ENCODE results near the gene COLEC12. TPM values are rescaled to one million over a fixed set of nuclear protein-coding genes. Genes with fewer than 3 reads are reported as not detected.

COLEC12 gene
- total RNA-seq, 2 experiments from 2014 or later, result not detected

GRCh38 chr18:438571-438970 lies 61.9 kb downstream of the COLEC12 start:
- Mint-ChIP-seq H3K27ac (no peak overlapping the region), H3K27me3 (peaks cover 1% of the 10 kb centered on the region), H3K4me3 (no peak overlapping the region), H3K9me3 (no peaks in the 10 kb centered on the region), H3K36me3 (no peaks in the 10 kb centered on the region), H3K4me1 (ENCODE audit: low read depth) (no peaks in the 10 kb centered on the region)
- intact Hi-C loops (cut with micrococcal nuclease), result no loop called here
- ChIA-PET CTCF (no interaction called here), POLR2A (no interaction called here)
- DNase-seq, result no peak

DNA sequence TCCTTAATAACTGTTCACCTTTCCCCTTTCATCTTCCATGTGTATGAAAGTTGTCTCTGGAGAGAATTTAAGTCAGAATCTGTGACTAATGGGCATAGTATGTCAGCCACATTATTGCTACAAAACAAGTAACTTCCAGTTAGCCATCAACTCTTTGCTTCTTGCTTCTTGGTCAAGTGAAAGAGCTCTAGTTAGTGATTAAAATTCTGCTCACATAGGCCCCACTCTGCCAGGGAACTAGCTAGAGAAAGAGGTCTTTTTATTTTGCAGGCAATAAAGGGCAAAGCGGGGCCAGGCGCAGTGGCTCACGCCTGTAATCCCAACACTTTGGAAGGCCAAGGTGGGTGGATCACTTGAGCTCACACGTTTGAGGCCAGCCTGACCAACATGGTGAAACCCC lies 64.6 kb downstream of the COLEC12 start:
- POLR2A ChIA-PET, result no interaction called here
- Mint-ChIP-seq H3K27ac (no peak overlapping the region), H3K9me3 (no peaks in the 10 kb centered on the region), H3K4me1 (ENCODE audit: low read depth) (no peaks in the 10 kb centered on the region), H3K36me3 (no peaks in the 10 kb centered on the region), H3K4me3 (no peak overlapping the region), H3K27me3 (peaks cover 1% of the 10 kb centered on the region)
- DNase-seq, result no peak
- CTCF ChIA-PET, result no interaction called here
- intact Hi-C loops (cut with micrococcal nuclease), result no loop called here

DNA sequence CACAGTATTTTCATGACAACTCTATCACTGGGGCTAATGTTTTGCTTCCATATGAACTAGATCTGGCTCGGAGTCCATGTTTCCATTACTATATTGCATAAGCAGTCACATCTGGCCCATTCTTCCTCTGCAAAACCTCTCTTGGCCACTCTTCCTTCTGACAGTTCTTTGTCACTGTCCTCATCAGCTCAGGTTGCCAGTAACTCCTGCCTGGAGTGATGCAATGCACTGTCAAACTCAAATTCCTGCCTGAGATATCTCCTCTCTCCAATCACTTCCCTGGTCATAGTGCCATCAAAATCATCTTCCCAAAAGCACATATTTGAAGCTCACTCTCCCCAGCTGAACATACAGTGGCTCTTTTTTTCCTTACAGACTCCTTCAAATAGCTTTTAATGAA lies 66.1 kb downstream of the COLEC12 start:
- H3K36me3 Mint-ChIP-seq, result no peaks in the 10 kb centered on the region
- no peak overlapping the region for H3K27ac Mint-ChIP-seq
- no peaks in the 10 kb centered on the region for H3K9me3 Mint-ChIP-seq
- no peak overlapping the region for H3K4me3 Mint-ChIP-seq
- peaks cover 1% of the 10 kb centered on the region for H3K27me3 Mint-ChIP-seq
- CTCF ChIA-PET, result no interaction called here
- intact Hi-C loops (cut with micrococcal nuclease), result no loop called here
- POLR2A ChIA-PET, result interaction anchor here (0.7 kb wide), 1 partner anchor 15 kb away, joined by 3 read pairs; no protein-coding TSS in a partner anchor
- no peaks in the 10 kb centered on the region for H3K4me1 Mint-ChIP-seq (ENCODE audit: low read depth)
- no peak for DNase-seq

GRCh38 chr18:433960-434359 lies 66.5 kb downstream of the COLEC12 start:
- ChIA-PET POLR2A (interaction anchor here (0.7 kb wide), 1 partner anchor 16 kb away, joined by 3 read pairs; no protein-coding TSS in a partner anchor), CTCF (no interaction called here)
- Mint-ChIP-seq H3K36me3 (no peaks in the 10 kb centered on the region), H3K9me3 (no peaks in the 10 kb centered on the region), H3K4me3 (no peak overlapping the region), H3K4me1 (ENCODE audit: low read depth) (no peaks in the 10 kb centered on the region), H3K27me3 (peaks cover 1% of the 10 kb centered on the region), H3K27ac (no peak overlapping the region)
- no peak for DNase-seq
- intact Hi-C loops (cut with micrococcal nuclease), result no loop called here

- no peak for DNase-seq
- Mint-ChIP-seq H3K36me3 (no peaks in the 10 kb centered on the region), H3K4me3 (no peak overlapping the region), H3K4me1 (ENCODE audit: low read depth) (no peaks in the 10 kb centered on the region), H3K27ac (no peak overlapping the region), H3K27me3 (peaks cover 1% of the 10 kb centered on the region), H3K9me3 (no peaks in the 10 kb centered on the region)
- CTCF ChIA-PET, result no interaction called here
- intact Hi-C loops (cut with micrococcal nuclease), result no loop called here
- POLR2A ChIA-PET, result no interaction called here
Observed at GRCh38 chr18:433298-433697, 67.2 kb downstream of the COLEC12 start.

- no peak for DNase-seq
- intact Hi-C loops (cut with micrococcal nuclease), result no loop called here
- peaks cover 1% of the 10 kb centered on the region for H3K27me3 Mint-ChIP-seq
- no peak overlapping the region for H3K4me3 Mint-ChIP-seq
- POLR2A ChIA-PET, result no interaction called here
- CTCF ChIA-PET, result no interaction called here
- no peaks in the 10 kb centered on the region for H3K9me3 Mint-ChIP-seq
- no peak overlapping the region for H3K27ac Mint-ChIP-seq
- no peaks in the 10 kb centered on the region for H3K4me1 Mint-ChIP-seq (ENCODE audit: low read depth)
- no peaks in the 10 kb centered on the region for H3K36me3 Mint-ChIP-seq
Observed at GRCh38 chr18:432791-433190, 67.7 kb downstream of the COLEC12 start.

- Mint-ChIP-seq H3K4me1 (ENCODE audit: low read depth) (no peaks in the 10 kb centered on the region), H3K36me3 (no peaks in the 10 kb centered on the region), H3K27ac (no peak overlapping the region), H3K9me3 (no peaks in the 10 kb centered on the region), H3K27me3 (no peaks in the 10 kb centered on the region), H3K4me3 (no peak overlapping the region)
- ChIA-PET CTCF (no interaction called here), POLR2A (no interaction called here)
- intact Hi-C loops (cut with micrococcal nuclease), result no loop called here
- no peak for DNase-seq
Observed at GRCh38 chr18:429030-429429, 71.5 kb downstream of the COLEC12 start.

DNA sequence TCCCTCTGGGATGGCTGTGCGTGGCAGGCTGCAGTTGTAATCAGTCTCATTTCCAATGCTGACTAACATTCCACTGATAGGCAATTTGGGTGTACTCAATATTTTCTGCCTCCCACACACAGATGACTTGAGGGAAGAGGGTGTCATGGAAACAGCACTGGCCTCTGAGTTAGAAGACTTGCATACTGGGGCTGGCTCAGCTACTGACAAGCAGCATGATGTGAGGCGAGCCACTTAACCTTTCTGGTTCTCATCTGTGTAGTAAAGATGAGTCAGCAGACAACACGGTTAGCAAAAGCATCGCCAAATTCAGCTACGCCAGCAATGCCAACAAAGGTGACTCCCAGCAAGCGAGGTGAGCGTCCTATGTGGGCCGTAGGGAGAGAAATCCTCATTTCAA lies 73.5 kb downstream of the COLEC12 start:
- H3K4me1 Mint-ChIP-seq (ENCODE audit: low read depth), result no peaks in the 10 kb centered on the region
- ChIA-PET CTCF (no interaction called here), POLR2A (no interaction called here)
- H3K27me3 Mint-ChIP-seq, result no peaks in the 10 kb centered on the region
- intact Hi-C loops (cut with micrococcal nuclease), result no loop called here
- H3K9me3 Mint-ChIP-seq, result no peaks in the 10 kb centered on the region
- H3K36me3 Mint-ChIP-seq, result no peaks in the 10 kb centered on the region
- DNase-seq, result peak; percentile 16
- no peak overlapping the region for H3K4me3 Mint-ChIP-seq
- H3K27ac Mint-ChIP-seq, result no peak overlapping the region

DNA sequence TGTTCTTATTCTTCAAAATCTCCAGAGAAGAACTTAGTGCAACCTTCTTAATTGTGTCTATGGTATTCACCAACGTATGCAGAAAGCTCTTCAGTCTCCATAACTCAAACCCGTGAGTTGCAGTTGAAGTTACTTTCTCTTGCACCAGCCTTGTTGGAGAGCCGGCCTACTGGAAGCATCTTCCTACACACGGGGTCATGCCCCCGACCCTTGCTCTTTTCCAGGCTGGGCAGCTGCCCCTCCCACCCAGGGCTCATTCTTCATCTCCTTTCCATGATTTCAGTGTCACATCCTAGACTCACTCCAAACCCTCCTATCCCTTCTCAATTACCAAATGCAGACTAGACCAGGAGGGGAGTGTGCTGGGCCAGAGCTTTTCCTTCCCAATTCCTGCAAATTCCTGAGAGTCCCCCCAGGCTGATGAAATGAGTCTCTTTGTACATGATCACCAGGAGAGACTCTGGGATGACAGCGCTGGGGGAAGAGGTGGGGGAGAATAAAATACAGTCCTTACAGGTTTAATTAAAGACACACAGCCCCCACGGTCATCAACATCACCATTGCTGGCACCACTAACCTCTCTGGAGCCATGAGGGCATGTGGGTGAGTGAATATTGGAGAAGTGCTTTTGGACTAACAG lies 75.3 kb downstream of the COLEC12 start:
- DNase-seq, result no peak
- Mint-ChIP-seq H3K4me1 (ENCODE audit: low read depth) (no peaks in the 10 kb centered on the region), H3K27me3 (peaks cover 5% of the 10 kb centered on the region), H3K27ac (no peak overlapping the region), H3K4me3 (no peak overlapping the region), H3K9me3 (no peaks in the 10 kb centered on the region), H3K36me3 (no peaks in the 10 kb centered on the region)
- intact Hi-C loops (cut with micrococcal nuclease), result no loop called here
- CTCF ChIA-PET, result no interaction called here
- POLR2A ChIA-PET, result no interaction called here

DNA sequence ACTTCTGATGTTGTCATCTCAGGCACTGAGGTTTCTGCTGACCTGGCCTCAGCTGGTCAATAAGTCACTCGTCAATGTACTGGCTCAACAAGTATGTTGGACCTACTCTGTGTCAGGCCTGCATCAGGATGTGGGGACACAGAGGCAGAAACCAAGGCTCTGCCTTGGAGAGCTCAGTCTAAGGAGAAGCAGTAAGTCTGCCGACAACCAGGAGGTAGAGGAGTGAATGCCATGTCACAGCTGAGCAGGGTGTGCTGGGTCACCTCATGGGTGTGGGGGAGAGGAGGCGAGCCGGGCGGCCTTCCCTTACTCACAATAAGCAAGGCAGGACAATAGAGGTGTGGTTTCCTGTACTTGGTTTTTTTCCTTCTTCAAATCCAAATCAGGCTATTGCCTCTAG lies 75.8 kb downstream of the COLEC12 start:
- CTCF ChIA-PET, result no interaction called here
- POLR2A ChIA-PET, result no interaction called here

DNA sequence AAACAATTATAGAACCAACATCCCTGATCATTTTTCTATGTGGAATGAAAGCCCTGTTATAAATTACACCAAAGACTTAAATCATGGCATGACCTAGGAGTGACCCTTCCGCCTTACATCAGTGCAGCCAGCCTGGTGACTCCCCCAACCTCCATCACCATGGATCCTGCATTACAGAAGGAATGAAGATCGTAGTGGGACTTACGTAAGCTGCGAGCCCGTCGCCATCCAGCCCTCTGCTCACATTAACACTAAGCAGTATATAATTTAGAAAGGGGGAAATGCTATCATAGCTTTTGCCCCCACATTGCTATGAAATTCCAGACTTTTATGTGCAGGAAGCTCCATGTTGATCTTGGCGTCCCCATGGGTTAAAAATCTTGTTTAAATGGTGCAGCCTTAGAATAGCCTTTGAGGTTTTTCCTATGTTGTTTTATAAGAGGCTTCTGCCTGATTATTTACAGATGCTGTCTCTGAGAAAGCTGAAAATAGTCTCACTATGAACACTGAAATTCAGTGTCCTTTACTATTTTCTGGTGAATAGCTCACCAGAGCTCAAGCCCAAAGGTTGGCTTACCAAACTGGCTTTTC lies 76.3 kb downstream of the COLEC12 start:
- ChIA-PET POLR2A (no interaction called here), CTCF (no interaction called here)
- intact Hi-C loops (cut with micrococcal nuclease), result no loop called here
- H3K27ac Mint-ChIP-seq, result no peak overlapping the region
- H3K27me3 Mint-ChIP-seq, result peaks cover 5% of the 10 kb centered on the region
- H3K36me3 Mint-ChIP-seq, result no peaks in the 10 kb centered on the region
- H3K9me3 Mint-ChIP-seq, result no peaks in the 10 kb centered on the region
- no peak overlapping the region for H3K4me3 Mint-ChIP-seq
- no peaks in the 10 kb centered on the region for H3K4me1 Mint-ChIP-seq (ENCODE audit: low read depth)
- no peak for DNase-seq

More for the DNA sequence above, 75.8 kb downstream of the COLEC12 start:
- intact Hi-C loops (cut with micrococcal nuclease), result no loop called here
- no peak overlapping the region for H3K4me3 Mint-ChIP-seq
- H3K9me3 Mint-ChIP-seq, result no peaks in the 10 kb centered on the region
- no peaks in the 10 kb centered on the region for H3K36me3 Mint-ChIP-seq
- no peaks in the 10 kb centered on the region for H3K4me1 Mint-ChIP-seq (ENCODE audit: low read depth)
- H3K27ac Mint-ChIP-seq, result no peak overlapping the region
- H3K27me3 Mint-ChIP-seq, result peaks cover 5% of the 10 kb centered on the region
- no peak for DNase-seq

GRCh38 chr18:422966-423365 lies 77.5 kb downstream of the COLEC12 start:
- intact Hi-C loops (cut with micrococcal nuclease), result no loop called here
- Mint-ChIP-seq H3K9me3 (no peaks in the 10 kb centered on the region), H3K27me3 (peaks cover 5% of the 10 kb centered on the region), H3K4me3 (no peak overlapping the region), H3K4me1 (ENCODE audit: low read depth) (no peaks in the 10 kb centered on the region), H3K27ac (no peak overlapping the region), H3K36me3 (no peaks in the 10 kb centered on the region)
- CTCF ChIA-PET, result interaction anchor here (0.5 kb wide), 1 partner anchor 193 kb away, joined by 3 read pairs; no protein-coding TSS in a partner anchor
- POLR2A ChIA-PET, result no interaction called here
- no peak for DNase-seq
